NCI-H2227 treated with DMSO at 0.1 percent for 48 hours (cell line): Measurements from ENCODE around the gene INKA2.

Source experiments
- DNase-seq: peaks from one replicate; lab custom pipeline; 2025; lab: John Stamatoyannopoulos, UW

The INKA2 gene

GRCh38 chr1:111704240-111704639, 35.0 kb downstream of the INKA2 start:
- no peak for DNase-seq

- no peak for DNase-seq
Observed at GRCh38 chr1:111702504-111703050, 36.6 kb downstream of the INKA2 start.

GRCh38 chr1:111699268-111699667, 39.9 kb downstream of the INKA2 start:
- DNase-seq: no peak

- no peak for DNase-seq
Observed at GRCh38 chr1:111696330-111696729, 42.9 kb downstream of the INKA2 start.

- DNase-seq: no peak
Observed at GRCh38 chr1:111695801-111696200, 43.4 kb downstream of the INKA2 start.

GRCh38 chr1:111691886-111692285, 47.3 kb downstream of the INKA2 start:
- no peak for DNase-seq

GRCh38 chr1:111690306-111690617, 48.9 kb downstream of the INKA2 start:
- DNase-seq: peak; percentile 18
